CD8-positive, alpha-beta memory T cell (primary cell): ENCODE results near the gene CAP2. TPM values are rescaled to one million over a fixed set of nuclear protein-coding genes. Genes with fewer than 3 reads are reported as not detected.
A peak's percentile ranks its signal among the peaks of the same experiment; 100 is the strongest.
"Not testable (repeated sequence)": the region's sequence is repeated elsewhere in the genome, so short reads cannot be mapped to it uniquely, and the experiment has no call there.

Experiments
- CTCF ChIA-PET: fragments of 350-600 bp; sonication (Branson Sonifier 250); formaldehyde crosslinking; loops from one replicate; lab custom pipeline; 2021; ENCODE audit warnings: antibody characterized with exemption; lab: Charles Lee
- POLR2A ChIA-PET: fragments of 350-600 bp; sonication (Branson Sonifier 250); formaldehyde crosslinking; loops from one replicate; lab custom pipeline; 2021; ENCODE audit warnings: antibody characterized with exemption; lab: Charles Lee
- DNase-seq, 5 donors: peaks; one replicate each; pipeline versions ENCODE4 v3.0.0 to v3.0.0-alpha.2; 2020 to 2022; ENCODE audit warnings: mixed read lengths in 1 of 5
- H3K27ac ChIP-seq: one replicate; pipeline ENCODE4 v1.7.0; 2013; ENCODE audit warnings: low read depth, mild to moderate bottlenecking, low read length, moderate library complexity
- H3K27me3 ChIP-seq: 2 replicates; pipeline ENCODE4 v1.7.0; 2013; ENCODE audit warnings: low read length, mild to moderate bottlenecking; ENCODE audit not compliant: insufficient read depth, poor library complexity, severe bottlenecking
- H3K36me3 ChIP-seq: 2 replicates; pipeline ENCODE4 v1.7.0; 2013; ENCODE audit warnings: mild to moderate bottlenecking, low read length, moderate library complexity; ENCODE audit not compliant: insufficient read depth
- H3K4me1 ChIP-seq: 2 replicates; pipeline ENCODE4 v1.7.0; 2013; ENCODE audit warnings: mild to moderate bottlenecking, low read length, moderate library complexity; ENCODE audit not compliant: insufficient read depth
- H3K4me3 ChIP-seq: 2 replicates; pipeline ENCODE4 v1.7.0; 2013; ENCODE audit warnings: mild to moderate bottlenecking, low read length
- H3K9me3 ChIP-seq: 2 replicates; pipeline ENCODE4 v1.7.0; 2013; ENCODE audit warnings: mild to moderate bottlenecking, low read length
- H3K27ac Mint-ChIP-seq, 8 donors: one replicate each; pipeline ENCODE4 v1.8.0; 2020 to 2021; ENCODE audit warnings: mixed read lengths in 8 of 8, mild to moderate bottlenecking in 6 of 8, inconsistent platforms in 3 of 8, moderate library complexity in 3 of 8
- H3K27me3 Mint-ChIP-seq, 2 donors: one replicate each; pipeline ENCODE4 v1.8.0; 2020 to 2021; ENCODE audit warnings: mixed read lengths in 2 of 2, mild to moderate bottlenecking in 1 of 2, moderate library complexity in 1 of 2
- H3K36me3 Mint-ChIP-seq, 3 donors: one replicate each; pipeline ENCODE4 v1.8.0; 2020 to 2021; ENCODE audit warnings: mixed read lengths in 3 of 3, inconsistent platforms in 1 of 3, mild to moderate bottlenecking in 1 of 3
- H3K4me1 Mint-ChIP-seq, 3 donors: one replicate each; pipeline ENCODE4 v1.8.0; 2020 to 2021; ENCODE audit warnings: mixed read lengths in 3 of 3, inconsistent platforms in 1 of 3, mild to moderate bottlenecking in 1 of 3
- H3K4me3 Mint-ChIP-seq, 7 donors: one replicate each; pipeline ENCODE4 v1.8.0; 2020 to 2021; ENCODE audit warnings: mixed read lengths in 7 of 7, mild to moderate bottlenecking in 6 of 7, moderate library complexity in 4 of 7, inconsistent platforms in 2 of 7
- H3K9me3 Mint-ChIP-seq, 5 donors: one replicate each; pipeline ENCODE4 v1.8.0; 2020 to 2022; ENCODE audit warnings: mixed read lengths in 5 of 5, mild to moderate bottlenecking in 3 of 5, moderate library complexity in 2 of 5, inconsistent platforms in 1 of 5
- polyA plus RNA-seq: library from polyadenylated mRNA; unstranded; fragments of 300-500 nt; fragmentation: Illumina TruSeq; gene quantifications from one replicate; pipeline ENCODE4 v1.2.3, GENCODE V29; 2021
- total RNA-seq, 2 experiments: library from RNA; stranded (reverse); gene quantifications; one replicate each; pipeline ENCODE4 v1.2.3, GENCODE V29; 2021

The CAP2 gene
- total and polyA plus RNA-seq, 3 experiments from 2014 or later: 1.0 TPM; not detected in 2

GRCh38 chr6:17418281-17419188 lies 25.1 kb downstream of the CAP2 start:
- Mint-ChIP-seq H3K4me1 (no peaks in the 10 kb centered on the region), H3K4me3 (no peak overlapping the region), H3K36me3 (no peaks in the 10 kb centered on the region), H3K27me3 (peaks cover 2 to 16% of the 10 kb centered on the region in 2 donors), H3K9me3 (peaks cover 0 to 2% (median 0%) of the 10 kb centered on the region in 5 donors), H3K27ac (peak overlapping the region in 1 of 8 donors; percentile 58)
- H3K27me3 ChIP-seq: no peaks in the 10 kb centered on the region
- DNase-seq: no peak
- H3K4me1 ChIP-seq: no peaks in the 10 kb centered on the region
- no peaks in the 10 kb centered on the region for H3K9me3 ChIP-seq
- H3K36me3 ChIP-seq: no peaks in the 10 kb centered on the region
- H3K4me3 ChIP-seq: no peak overlapping the region
- H3K27ac ChIP-seq: no peak overlapping the region
- ChIA-PET CTCF (no interaction called here), POLR2A (no interaction called here)

DNA sequence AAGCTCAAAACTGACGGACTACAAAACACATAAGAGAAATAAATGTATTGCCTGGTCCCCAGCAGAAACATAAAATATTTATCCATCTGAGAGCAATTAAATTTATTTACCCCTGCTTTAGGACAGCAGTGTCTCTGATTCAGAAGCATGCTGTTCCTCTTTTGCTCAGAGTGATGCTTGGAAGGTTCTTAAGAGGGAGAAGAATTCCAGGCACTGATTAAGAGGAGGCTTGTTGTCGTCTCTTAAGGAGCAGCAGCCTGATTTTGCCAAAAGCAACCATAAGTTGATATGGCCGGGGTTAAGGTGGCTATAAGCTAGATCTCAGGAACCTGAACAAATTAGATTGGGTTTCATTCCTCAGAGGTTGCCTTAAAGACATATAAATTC lies 25.8 kb downstream of the CAP2 start:
- Mint-ChIP-seq H3K27ac (no peak overlapping the region), H3K4me1 (no peaks in the 10 kb centered on the region), H3K36me3 (no peaks in the 10 kb centered on the region), H3K4me3 (no peak overlapping the region), H3K27me3 (peaks cover 2 to 16% of the 10 kb centered on the region in 2 donors), H3K9me3 (peaks cover 0 to 2% (median 0%) of the 10 kb centered on the region in 5 donors)
- ChIA-PET POLR2A (no interaction called here), CTCF (no interaction called here)
- H3K4me3 ChIP-seq: no peak overlapping the region
- no peaks in the 10 kb centered on the region for H3K36me3 ChIP-seq
- no peak for DNase-seq
- H3K27ac ChIP-seq: no peak overlapping the region
- H3K4me1 ChIP-seq: no peaks in the 10 kb centered on the region
- H3K9me3 ChIP-seq: no peaks in the 10 kb centered on the region
- no peaks in the 10 kb centered on the region for H3K27me3 ChIP-seq

- Mint-ChIP-seq H3K9me3 (peaks cover 0 to 2% (median 0%) of the 10 kb centered on the region in 5 donors), H3K4me3 (no peak overlapping the region), H3K27ac (no peak overlapping the region), H3K4me1 (no peaks in the 10 kb centered on the region), H3K27me3 (peaks cover 0 to 16% of the 10 kb centered on the region in 2 donors), H3K36me3 (no peaks in the 10 kb centered on the region)
- Histone ChIP-seq H3K27me3 (no peaks in the 10 kb centered on the region), H3K4me3 (no peak overlapping the region), H3K27ac (no peak overlapping the region), H3K36me3 (no peaks in the 10 kb centered on the region), H3K4me1 (no peaks in the 10 kb centered on the region), H3K9me3 (no peaks in the 10 kb centered on the region)
- DNase-seq: no peak
- ChIA-PET POLR2A (no interaction called here), CTCF (no interaction called here)
Measured at GRCh38 chr6:17420368-17420767, 27.0 kb downstream of the CAP2 start.

- H3K4me1 ChIP-seq: no peaks in the 10 kb centered on the region
- H3K27ac Mint-ChIP-seq: no peak overlapping the region
- H3K4me3 ChIP-seq: no peak overlapping the region
- peaks cover 0 to 16% of the 10 kb centered on the region in 2 donors for H3K27me3 Mint-ChIP-seq
- H3K27ac ChIP-seq: no peak overlapping the region
- DNase-seq: no peak
- H3K4me1 Mint-ChIP-seq: no peaks in the 10 kb centered on the region
- CTCF ChIA-PET: no interaction called here
- peaks cover 0 to under 1% (median 0%) of the 10 kb centered on the region in 5 donors for H3K9me3 Mint-ChIP-seq
- no peaks in the 10 kb centered on the region for H3K36me3 Mint-ChIP-seq
- no peaks in the 10 kb centered on the region for H3K36me3 ChIP-seq
- no peaks in the 10 kb centered on the region for H3K9me3 ChIP-seq
- POLR2A ChIA-PET: no interaction called here
- no peaks in the 10 kb centered on the region for H3K27me3 ChIP-seq
- H3K4me3 Mint-ChIP-seq: peak overlapping the region in 1 of 7 donors; percentile 24
Measured at GRCh38 chr6:17421406-17421805, 28.0 kb downstream of the CAP2 start.

- no peaks in the 10 kb centered on the region for H3K9me3 Mint-ChIP-seq
- CTCF ChIA-PET: no interaction called here
- no peaks in the 10 kb centered on the region for H3K36me3 ChIP-seq
- H3K4me1 ChIP-seq: no peaks in the 10 kb centered on the region
- no peak for DNase-seq
- no peaks in the 10 kb centered on the region for H3K27me3 ChIP-seq
- no peaks in the 10 kb centered on the region for H3K9me3 ChIP-seq
- POLR2A ChIA-PET: no interaction called here
- peaks cover 5 to 19% of the 10 kb centered on the region in 2 donors for H3K27me3 Mint-ChIP-seq
- no peaks in the 10 kb centered on the region for H3K36me3 Mint-ChIP-seq
- H3K27ac ChIP-seq: no peak overlapping the region
- no peak overlapping the region for H3K4me3 ChIP-seq
- H3K4me3 Mint-ChIP-seq: no peak overlapping the region
- H3K4me1 Mint-ChIP-seq: no peaks in the 10 kb centered on the region
- no peak overlapping the region for H3K27ac Mint-ChIP-seq
Measured at GRCh38 chr6:17423026-17423425, 29.6 kb downstream of the CAP2 start.

GRCh38 chr6:17427062-17427461 lies 33.7 kb downstream of the CAP2 start:
- H3K27ac Mint-ChIP-seq: no peak overlapping the region
- ChIA-PET POLR2A (no interaction called here), CTCF (no interaction called here)
- H3K4me1 Mint-ChIP-seq: no peaks in the 10 kb centered on the region
- no peaks in the 10 kb centered on the region for H3K36me3 Mint-ChIP-seq
- Histone ChIP-seq H3K27ac (no peak overlapping the region), H3K9me3 (no peaks in the 10 kb centered on the region), H3K4me3 (no peak overlapping the region), H3K4me1 (no peaks in the 10 kb centered on the region), H3K27me3 (no peaks in the 10 kb centered on the region), H3K36me3 (no peaks in the 10 kb centered on the region)
- H3K27me3 Mint-ChIP-seq: peaks cover 7 to 8% of the 10 kb centered on the region in 2 donors
- H3K9me3 Mint-ChIP-seq: no peaks in the 10 kb centered on the region
- H3K4me3 Mint-ChIP-seq: no peak overlapping the region
- no peak for DNase-seq

GRCh38 chr6:17427617-17428016 lies 34.2 kb downstream of the CAP2 start:
- H3K36me3 Mint-ChIP-seq: no peaks in the 10 kb centered on the region
- peaks cover 7 to 8% of the 10 kb centered on the region in 2 donors for H3K27me3 Mint-ChIP-seq
- Histone ChIP-seq H3K4me1 (no peaks in the 10 kb centered on the region), H3K27me3 (no peaks in the 10 kb centered on the region), H3K27ac (no peak overlapping the region), H3K9me3 (no peaks in the 10 kb centered on the region), H3K4me3 (no peak overlapping the region), H3K36me3 (no peaks in the 10 kb centered on the region)
- ChIA-PET POLR2A (no interaction called here), CTCF (no interaction called here)
- no peaks in the 10 kb centered on the region for H3K4me1 Mint-ChIP-seq
- no peak for DNase-seq
- no peak overlapping the region for H3K27ac Mint-ChIP-seq
- no peak overlapping the region for H3K4me3 Mint-ChIP-seq
- no peaks in the 10 kb centered on the region for H3K9me3 Mint-ChIP-seq

GRCh38 chr6:17428595-17429120 lies 35.3 kb downstream of the CAP2 start:
- H3K4me1 Mint-ChIP-seq, H3K9me3 Mint-ChIP-seq, CTCF ChIA-PET, H3K9me3 ChIP-seq, H3K27ac ChIP-seq, H3K36me3 Mint-ChIP-seq, H3K4me1 ChIP-seq, POLR2A ChIA-PET, H3K4me3 Mint-ChIP-seq, H3K27me3 ChIP-seq, H3K36me3 ChIP-seq, H3K27ac Mint-ChIP-seq, H3K4me3 ChIP-seq, DNase-seq, H3K27me3 Mint-ChIP-seq: not testable (repeated sequence)
